Pons (tissue), 1 donor: ENCODE measurements around the gene SLC9A9.

Experiments
- DNase-seq: peaks from one replicate; pipeline ENCODE4 v3.0.0-alpha.2; 2016; ENCODE audit warnings: low spot score

The SLC9A9 gene

GRCh38 chr3:143757691-143758090 lies 90.6 kb downstream of the SLC9A9 start:
- DNase-seq = no peak

GRCh38 chr3:143755978-143756377 lies 92.3 kb downstream of the SLC9A9 start:
- no peak for DNase-seq

GRCh38 chr3:143754090-143754489 lies 94.2 kb downstream of the SLC9A9 start:
- no peak for DNase-seq

DNA sequence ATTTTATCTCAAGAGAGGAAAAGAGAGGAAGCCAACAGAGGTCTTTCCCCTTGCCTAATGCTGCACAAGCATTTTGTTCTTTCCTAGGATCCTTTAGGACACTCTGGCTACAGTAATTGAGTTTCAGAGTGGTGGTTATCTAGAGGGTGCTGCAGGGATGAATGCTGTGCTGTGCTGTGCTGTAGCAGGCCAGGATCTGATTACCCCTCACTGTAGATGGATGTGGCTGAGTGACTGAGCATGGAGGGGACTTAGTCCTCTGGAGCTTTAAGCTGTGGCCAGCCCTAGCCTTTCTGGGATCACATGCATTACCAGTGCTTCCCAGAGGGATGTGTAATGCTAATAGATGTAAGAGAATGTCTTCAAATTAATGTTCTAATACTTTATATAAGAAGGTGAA lies 94.8 kb downstream of the SLC9A9 start:
- DNase-seq = peak; percentile 48

DNA sequence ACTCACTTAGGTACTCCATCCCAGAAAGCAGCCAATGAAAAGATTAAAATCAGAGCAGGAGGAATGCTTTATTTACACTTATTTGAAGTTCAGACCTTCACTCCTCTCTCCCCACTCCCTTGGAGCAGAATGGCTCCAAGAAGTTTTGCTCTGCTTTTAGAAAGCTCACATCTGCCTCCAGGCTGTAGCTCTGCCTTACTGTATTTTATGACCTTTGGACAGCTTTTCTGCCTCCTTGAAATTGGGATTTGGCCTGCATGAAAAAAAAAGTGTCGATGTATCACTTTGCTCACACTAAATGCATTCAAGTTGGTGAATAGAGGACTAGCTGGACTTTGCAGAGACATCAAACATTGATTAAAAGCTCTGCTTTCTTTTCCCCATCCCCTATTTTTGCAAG lies 95.3 kb downstream of the SLC9A9 start:
- peak; percentile 37 for DNase-seq

DNA sequence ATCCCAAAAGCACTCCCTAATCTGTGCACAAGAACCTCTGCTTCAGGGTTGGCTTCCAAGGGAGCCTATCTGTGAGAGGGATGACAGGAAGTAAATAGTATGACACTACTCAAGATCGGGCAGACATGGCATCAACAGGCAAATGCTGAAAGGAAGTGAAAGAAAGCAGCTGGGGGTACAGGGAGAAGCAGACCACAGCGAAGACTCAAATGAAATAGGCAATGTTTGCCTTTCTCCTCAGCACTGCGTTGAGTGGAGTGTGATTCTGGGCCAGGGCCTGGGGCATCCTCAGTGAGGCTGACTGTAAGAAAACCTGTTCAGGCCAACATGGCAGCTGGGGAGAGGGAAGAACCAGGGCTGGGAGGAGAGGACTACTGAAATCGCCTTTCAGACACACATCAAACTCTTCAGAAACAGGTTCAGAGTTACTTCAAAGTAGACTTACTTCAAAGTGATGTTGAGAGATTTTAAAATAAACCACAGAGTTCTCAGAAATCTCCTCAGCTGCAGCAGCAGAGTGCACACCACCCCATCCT lies 96.6 kb downstream of the SLC9A9 start:
- no peak for DNase-seq

GRCh38 chr3:143750841-143751240 lies 97.4 kb downstream of the SLC9A9 start:
- DNase-seq = peak; percentile 52

DNA sequence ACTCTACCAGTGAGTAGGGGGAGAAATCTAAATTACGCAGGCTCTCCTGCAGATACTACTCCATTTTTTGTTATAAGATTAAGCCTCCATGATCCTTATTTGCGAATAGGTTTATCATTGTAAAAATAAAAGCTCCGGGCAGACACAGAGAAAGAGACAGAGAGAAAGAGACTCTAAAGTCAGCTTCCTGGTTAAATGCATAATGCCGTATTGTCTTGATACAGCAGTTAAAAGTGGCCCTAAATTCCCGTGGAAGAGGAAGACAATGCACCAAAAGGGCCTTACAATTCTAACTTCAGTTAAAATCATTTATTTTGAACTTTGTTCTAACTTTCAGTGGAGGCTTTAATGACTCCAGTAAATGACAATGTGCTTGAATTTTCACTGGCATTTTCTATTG lies 98.3 kb downstream of the SLC9A9 start:
- DNase-seq = peak; percentile 79

DNA sequence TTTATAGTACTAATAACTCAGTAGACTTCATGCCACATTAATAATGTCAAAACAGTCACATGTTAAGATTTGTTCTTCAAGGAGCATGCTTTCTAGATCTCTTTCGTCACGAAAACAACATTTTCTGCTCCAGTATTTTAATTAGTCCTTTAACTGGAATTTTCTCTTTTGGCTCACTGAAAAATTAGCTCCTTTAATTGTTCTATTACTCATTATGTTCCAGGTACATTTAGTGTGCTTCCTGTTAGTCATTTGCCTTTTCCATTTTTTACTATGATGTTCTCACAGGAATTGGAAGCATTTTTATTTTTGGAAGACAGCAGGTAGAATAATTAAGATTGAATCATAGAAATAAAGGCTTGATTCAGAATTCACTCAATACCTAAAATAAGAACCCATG lies 111.2 kb downstream of the SLC9A9 start:
- DNase-seq = no peak

- DNase-seq = no peak
These were observed 111.9 kb downstream of the SLC9A9 start for GRCh38 chr3:143736205-143736997.

DNA sequence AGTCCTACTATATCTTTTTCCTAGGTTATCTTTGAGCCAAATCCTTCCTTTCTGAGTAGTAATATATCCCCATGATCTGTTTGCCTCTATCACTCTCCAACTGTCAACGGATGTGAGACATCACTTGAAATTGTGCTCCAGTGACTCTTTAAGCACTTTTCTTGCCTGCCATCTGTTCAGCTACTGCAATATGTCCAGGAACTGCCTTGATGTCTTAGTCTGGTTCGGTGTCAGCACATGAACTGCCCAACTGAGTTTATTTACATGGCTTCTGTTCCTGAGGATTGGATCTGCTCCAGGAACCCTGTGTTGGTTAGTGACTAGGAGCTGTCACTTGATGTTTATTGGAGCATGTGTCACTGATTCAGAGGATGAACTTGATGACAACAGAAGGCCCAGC lies 116.5 kb downstream of the SLC9A9 start:
- DNase-seq = peak; percentile 51

GRCh38 chr3:143731320-143731719 lies 116.9 kb downstream of the SLC9A9 start:
- no peak for DNase-seq

DNA sequence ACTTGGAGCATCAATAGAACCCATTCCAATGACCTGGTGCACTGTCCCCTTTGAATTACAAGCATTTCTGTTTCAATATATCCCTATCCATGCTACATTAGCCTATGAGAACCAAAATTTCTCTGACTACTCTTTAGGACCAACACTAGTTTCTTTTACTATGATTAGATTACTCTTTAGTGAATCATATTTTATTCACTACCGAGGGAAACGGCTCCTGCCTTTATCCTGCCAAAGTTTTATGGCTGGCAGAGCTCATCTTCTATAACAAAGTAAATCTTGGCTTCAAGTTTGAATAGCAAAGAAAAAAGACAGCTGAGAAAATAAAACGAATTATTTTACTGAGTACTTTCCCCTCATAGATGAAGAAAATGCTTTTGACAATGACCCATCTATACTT lies 120.9 kb downstream of the SLC9A9 start:
- no peak for DNase-seq

GRCh38 chr3:143726727-143727126 lies 121.5 kb downstream of the SLC9A9 start:
- DNase-seq = no peak

GRCh38 chr3:143720381-143720780 lies 127.9 kb downstream of the SLC9A9 start:
- DNase-seq = no peak

DNA sequence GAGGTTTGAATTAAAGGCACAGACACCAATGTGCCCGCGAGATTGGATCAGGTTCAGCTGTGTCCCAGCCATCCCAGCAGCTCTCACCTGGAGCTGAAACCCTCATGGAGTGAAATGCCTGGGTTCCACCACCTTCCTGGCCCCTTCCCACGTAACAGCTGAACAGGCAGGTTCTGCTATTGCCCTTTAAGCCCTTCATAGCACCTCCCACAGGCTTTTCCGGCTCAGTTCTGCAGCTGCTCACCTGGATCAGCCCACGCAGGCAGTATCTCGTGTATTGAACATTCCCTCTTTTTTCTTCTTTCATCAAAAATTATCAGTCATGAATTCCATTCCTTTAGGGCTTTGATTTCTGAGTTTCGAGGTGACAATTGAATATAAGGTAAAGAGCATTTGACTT lies 129.8 kb downstream of the SLC9A9 start:
- no peak for DNase-seq

DNA sequence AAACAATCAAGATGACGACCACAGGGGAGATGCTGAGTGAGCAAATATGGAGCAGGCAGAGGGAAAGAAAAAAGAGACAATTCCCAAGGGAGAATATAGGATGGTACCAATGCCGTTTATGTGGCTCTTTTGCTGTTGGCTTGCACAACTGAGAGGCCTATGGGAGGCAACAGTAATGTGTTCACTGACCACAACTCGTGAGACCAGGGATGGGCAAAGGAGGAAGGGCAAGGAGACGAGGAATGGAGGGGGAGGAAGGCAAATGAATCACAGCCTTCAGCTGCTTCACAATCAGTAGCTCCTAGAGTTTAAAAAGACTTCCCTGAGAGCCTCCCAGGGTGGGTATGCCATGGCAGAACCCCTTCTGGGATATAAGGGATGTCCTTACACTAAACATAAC lies 131.5 kb downstream of the SLC9A9 start:
- no peak for DNase-seq

GRCh38 chr3:143712522-143712921 lies 135.7 kb downstream of the SLC9A9 start:
- no peak for DNase-seq

- DNase-seq = no peak
These were observed 140.4 kb downstream of the SLC9A9 start for GRCh38 chr3:143707848-143708247.

GRCh38 chr3:143700431-143700975 lies 147.8 kb downstream of the SLC9A9 start:
- DNase-seq = no peak

DNA sequence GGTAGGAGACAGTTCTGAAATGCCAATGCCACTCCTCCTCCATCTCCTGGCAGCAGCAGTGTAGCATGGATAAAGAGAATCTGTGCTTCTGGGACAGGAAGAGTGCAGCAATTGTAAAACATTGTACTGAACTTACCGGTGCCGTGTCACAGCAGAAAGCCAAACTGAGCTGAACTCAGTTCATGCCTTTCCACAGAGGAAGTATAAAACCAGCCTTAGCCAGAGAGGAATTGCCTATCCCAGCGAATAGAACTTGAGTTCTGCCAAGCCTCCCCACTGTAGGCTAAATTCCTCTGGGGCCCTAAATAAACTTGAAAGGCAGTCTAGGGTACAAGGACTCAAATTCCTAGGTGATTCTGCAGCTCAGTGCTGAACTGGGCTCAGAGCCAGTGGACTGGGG lies 148.8 kb downstream of the SLC9A9 start:
- DNase-seq = peak; percentile 61

DNA sequence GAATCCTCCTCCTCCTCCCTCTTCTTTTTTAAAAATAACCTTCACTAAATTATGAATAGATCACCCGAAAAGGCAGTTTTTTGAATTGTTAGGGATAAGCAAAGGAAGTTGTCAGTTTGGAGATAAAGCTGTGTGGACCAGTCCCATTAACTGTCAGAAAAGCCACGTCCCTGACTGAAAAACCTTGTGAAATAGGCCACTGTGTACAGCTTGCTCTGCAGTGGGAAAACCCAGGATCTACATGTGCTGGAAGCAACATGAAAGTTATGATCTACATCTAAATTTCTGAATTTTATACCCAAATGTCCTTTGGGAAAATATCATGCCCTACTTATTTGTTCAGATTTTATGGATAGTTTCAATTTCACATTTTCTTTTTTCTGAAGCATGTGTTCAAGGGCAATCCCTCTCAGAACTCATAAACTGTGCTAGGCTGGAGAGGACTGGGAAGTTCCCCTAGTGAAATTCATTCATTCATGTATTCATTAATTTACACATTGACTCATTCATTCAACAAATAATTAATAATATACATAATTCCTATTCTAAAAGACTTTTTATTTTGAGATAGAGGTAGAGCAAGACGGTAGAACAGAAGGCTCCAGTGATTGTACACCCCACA lies 149.5 kb downstream of the SLC9A9 start:
- peak; percentile 40 for DNase-seq

DNA sequence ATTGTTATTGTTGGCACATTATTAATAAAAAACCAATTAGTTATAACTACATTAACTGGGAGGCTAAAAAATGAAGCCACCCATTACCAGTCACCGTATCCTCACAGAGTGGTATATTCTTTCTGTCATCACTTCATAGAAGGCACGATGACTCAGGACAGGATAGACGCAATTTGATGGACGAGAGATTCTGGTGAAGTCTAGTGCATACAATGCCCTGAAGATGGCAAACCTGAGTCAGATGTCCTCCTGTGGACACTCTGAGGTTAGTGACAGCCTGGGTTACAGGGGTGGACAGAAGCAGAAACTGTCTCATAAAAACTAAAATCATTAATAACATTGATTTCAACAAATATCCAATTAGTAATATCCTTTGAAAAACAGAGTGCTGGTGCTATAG lies 150.3 kb downstream of the SLC9A9 start:
- DNase-seq = peak; percentile 81
